GM12878 (cell line): ENCODE measurements around the gene TCF4.

Source experiments
- ASH2L ChIP-seq: fragments of 300-600, 200-600 bp; sonication (generic); IDR thresholded peaks from 2 replicates; pipeline ENCODE4 v1.6.1; 2017; ENCODE audit warnings: low read depth, mild to moderate bottlenecking, borderline replicate concordance
- CBFB ChIP-seq: IDR thresholded peaks from 2 replicates; pipeline ENCODE4 v1.6.1; 2016; ENCODE audit warnings: antibody characterized with exemption, low read depth
- CREM ChIP-seq: IDR thresholded peaks from 2 replicates; pipeline ENCODE4 v1.6.1; 2014; ENCODE audit warnings: antibody characterized with exemption, low read depth
- CTCF ChIP-seq, 3 experiments: IDR thresholded peaks in 2 of 3; conservative IDR thresholded peaks in 1 of 3; 2 replicates each; pipeline ENCODE4 v1.5.1; 2011; ENCODE audit warnings: low read depth in 3 of 3, low read length in 3 of 3, mild to moderate bottlenecking in 3 of 3, control low read depth in 2 of 3, moderate library complexity in 2 of 3, inconsistent platforms in 1 of 3, mixed read lengths in 1 of 3; ENCODE audit not compliant: control insufficient read depth in 2 of 3, insufficient read depth in 1 of 3; ENCODE audit errors: extremely low read depth in 1 of 3
- MTA2 ChIP-seq: fragments of 450-650 bp; IDR thresholded peaks from 2 replicates; pipeline ENCODE4 v1.6.1; 2016; ENCODE audit warnings: low read depth, mild to moderate bottlenecking, moderate library complexity
- PBX3 ChIP-seq: IDR thresholded peaks from 2 replicates; pipeline ENCODE4 v1.6.1; 2011; ENCODE audit warnings: mild to moderate bottlenecking, low read depth, low read length, moderate library complexity; ENCODE audit not compliant: insufficient replicate concordance
- POLR2A ChIP-seq: IDR thresholded peaks from 2 replicates; pipeline ENCODE4 v1.6.1; 2011; ENCODE audit warnings: low read depth, mild to moderate bottlenecking, low read length
- RAD21 ChIP-seq: IDR thresholded peaks from 2 replicates; pipeline ENCODE4 v1.6.1; 2011; ENCODE audit warnings: mild to moderate bottlenecking, low read depth, low read length, moderate library complexity; ENCODE audit not compliant: insufficient read depth
- RB1 ChIP-seq: fragments of 450-650 bp; formaldehyde crosslinking; IDR thresholded peaks from 2 replicates; pipeline ENCODE4 v1.6.1; 2017; ENCODE audit warnings: mild to moderate bottlenecking, borderline replicate concordance
- SIN3A ChIP-seq: IDR thresholded peaks from 2 replicates; pipeline ENCODE4 v1.6.1; 2012; ENCODE audit warnings: low read depth, low read length, improper control_type of control experiment
- TF ChIP-seq, protein P1 (sequence below): IDR thresholded peaks from 2 replicates; pipeline ENCODE4 v1.6.1; 2012; ENCODE audit warnings: low read depth, low read length, improper control_type of control experiment
- TF ChIP-seq, protein P2 (sequence below): fragments of 450-650 bp; IDR thresholded peaks from 2 replicates; pipeline ENCODE4 v1.6.1; 2016; ENCODE audit warnings: mild to moderate bottlenecking, moderate library complexity, borderline replicate concordance
- TF ChIP-seq, protein P3 (sequence below): IDR thresholded peaks from 2 replicates; pipeline ENCODE4 v1.6.1; 2012; ENCODE audit warnings: mild to moderate bottlenecking, low read depth, low read length

DNA sequence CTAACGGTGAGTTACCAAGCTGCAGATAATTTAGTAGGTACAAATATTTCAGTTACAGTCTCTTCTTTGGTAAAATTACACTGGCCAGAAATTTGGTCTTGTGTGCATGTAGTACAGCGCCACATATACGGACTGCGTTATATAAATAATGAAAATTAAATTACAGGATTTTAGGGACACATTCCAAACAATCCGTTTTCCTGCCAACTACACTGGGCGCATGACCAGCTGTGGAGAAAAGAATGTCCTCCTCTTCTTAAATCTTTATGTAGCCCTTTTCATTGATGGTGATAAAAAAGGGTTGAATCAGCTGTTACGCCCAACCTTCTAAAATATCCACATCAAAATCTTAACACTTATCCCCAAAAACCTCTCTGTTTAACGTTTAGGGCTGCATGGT lies 37.5 kb downstream of the TCF4 start:
- TF ChIP-seq, protein P1, sequence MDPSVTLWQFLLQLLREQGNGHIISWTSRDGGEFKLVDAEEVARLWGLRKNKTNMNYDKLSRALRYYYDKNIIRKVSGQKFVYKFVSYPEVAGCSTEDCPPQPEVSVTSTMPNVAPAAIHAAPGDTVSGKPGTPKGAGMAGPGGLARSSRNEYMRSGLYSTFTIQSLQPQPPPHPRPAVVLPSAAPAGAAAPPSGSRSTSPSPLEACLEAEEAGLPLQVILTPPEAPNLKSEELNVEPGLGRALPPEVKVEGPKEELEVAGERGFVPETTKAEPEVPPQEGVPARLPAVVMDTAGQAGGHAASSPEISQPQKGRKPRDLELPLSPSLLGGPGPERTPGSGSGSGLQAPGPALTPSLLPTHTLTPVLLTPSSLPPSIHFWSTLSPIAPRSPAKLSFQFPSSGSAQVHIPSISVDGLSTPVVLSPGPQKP: no peak
- TF ChIP-seq ASH2L (no peak), CTCF (IDR thresholded peaks at IDR 0.05 in 2 of 3, conservative IDR thresholded peaks at IDR 0.05 in 1 of 3; ENCODE audit: control insufficient read depth in 2 of 3, extremely low read depth in 1 of 3, insufficient read depth in 1 of 3, low read depth in 3 of 3, low read length in 3 of 3) (no peak), RB1 (no peak), POLR2A (no peak), MTA2 (no peak), CBFB (no peak), RAD21 (no peak), CREM (no peak), PBX3 (no peak), SIN3A (no peak)
- TF ChIP-seq, protein P2, sequence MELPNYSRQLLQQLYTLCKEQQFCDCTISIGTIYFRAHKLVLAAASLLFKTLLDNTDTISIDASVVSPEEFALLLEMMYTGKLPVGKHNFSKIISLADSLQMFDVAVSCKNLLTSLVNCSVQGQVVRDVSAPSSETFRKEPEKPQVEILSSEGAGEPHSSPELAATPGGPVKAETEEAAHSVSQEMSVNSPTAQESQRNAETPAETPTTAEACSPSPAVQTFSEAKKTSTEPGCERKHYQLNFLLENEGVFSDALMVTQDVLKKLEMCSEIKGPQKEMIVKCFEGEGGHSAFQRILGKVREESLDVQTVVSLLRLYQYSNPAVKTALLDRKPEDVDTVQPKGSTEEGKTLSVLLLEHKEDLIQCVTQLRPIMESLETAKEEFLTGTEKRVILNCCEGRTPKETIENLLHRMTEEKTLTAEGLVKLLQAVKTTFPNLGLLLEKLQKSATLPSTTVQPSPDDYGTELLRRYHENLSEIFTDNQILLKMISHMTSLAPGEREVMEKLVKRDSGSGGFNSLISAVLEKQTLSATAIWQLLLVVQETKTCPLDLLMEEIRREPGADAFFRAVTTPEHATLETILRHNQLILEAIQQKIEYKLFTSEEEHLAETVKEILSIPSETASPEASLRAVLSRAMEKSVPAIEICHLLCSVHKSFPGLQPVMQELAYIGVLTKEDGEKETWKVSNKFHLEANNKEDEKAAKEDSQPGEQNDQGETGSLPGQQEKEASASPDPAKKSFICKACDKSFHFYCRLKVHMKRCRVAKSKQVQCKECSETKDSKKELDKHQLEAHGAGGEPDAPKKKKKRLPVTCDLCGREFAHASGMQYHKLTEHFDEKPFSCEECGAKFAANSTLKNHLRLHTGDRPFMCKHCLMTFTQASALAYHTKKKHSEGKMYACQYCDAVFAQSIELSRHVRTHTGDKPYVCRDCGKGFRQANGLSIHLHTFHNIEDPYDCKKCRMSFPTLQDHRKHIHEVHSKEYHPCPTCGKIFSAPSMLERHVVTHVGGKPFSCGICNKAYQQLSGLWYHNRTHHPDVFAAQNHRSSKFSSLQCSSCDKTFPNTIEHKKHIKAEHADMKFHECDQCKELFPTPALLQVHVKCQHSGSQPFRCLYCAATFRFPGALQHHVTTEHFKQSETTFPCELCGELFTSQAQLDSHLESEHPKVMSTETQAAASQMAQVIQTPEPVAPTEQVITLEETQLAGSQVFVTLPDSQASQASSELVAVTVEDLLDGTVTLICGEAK: no peak
- TF ChIP-seq, protein P3, sequence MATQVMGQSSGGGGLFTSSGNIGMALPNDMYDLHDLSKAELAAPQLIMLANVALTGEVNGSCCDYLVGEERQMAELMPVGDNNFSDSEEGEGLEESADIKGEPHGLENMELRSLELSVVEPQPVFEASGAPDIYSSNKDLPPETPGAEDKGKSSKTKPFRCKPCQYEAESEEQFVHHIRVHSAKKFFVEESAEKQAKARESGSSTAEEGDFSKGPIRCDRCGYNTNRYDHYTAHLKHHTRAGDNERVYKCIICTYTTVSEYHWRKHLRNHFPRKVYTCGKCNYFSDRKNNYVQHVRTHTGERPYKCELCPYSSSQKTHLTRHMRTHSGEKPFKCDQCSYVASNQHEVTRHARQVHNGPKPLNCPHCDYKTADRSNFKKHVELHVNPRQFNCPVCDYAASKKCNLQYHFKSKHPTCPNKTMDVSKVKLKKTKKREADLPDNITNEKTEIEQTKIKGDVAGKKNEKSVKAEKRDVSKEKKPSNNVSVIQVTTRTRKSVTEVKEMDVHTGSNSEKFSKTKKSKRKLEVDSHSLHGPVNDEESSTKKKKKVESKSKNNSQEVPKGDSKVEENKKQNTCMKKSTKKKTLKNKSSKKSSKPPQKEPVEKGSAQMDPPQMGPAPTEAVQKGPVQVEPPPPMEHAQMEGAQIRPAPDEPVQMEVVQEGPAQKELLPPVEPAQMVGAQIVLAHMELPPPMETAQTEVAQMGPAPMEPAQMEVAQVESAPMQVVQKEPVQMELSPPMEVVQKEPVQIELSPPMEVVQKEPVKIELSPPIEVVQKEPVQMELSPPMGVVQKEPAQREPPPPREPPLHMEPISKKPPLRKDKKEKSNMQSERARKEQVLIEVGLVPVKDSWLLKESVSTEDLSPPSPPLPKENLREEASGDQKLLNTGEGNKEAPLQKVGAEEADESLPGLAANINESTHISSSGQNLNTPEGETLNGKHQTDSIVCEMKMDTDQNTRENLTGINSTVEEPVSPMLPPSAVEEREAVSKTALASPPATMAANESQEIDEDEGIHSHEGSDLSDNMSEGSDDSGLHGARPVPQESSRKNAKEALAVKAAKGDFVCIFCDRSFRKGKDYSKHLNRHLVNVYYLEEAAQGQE: no peak
